LHCN-M2 (cell line): ENCODE data around the gene UNC93B1. TPM values are rescaled to one million over a fixed set of nuclear protein-coding genes. Genes with fewer than 3 reads are reported as not detected.
"Not testable (repeated sequence)": the region's sequence is repeated elsewhere in the genome, so short reads cannot be mapped to it uniquely, and the experiment has no call there.

Experiments
- DNase-seq: peaks from one replicate; pipeline ENCODE4 v3.0.0-alpha.2; 2012; ENCODE audit warnings: low read depth
- total RNA-seq: library from RNA; depleted of rRNA; stranded (reverse); fragments of >200 nt; gene quantifications from 2 replicates; pipeline ENCODE4 v1.2.3, GENCODE V29; 2014

UNC93B1 gene
- total RNA-seq, 1 experiment from 2014 or later: 21.9 TPM

- DNase-seq: peak; percentile 95
Observed at GRCh38 chr11:68010090-68011041, 6.5 kb upstream of the UNC93B1 start, which contains the start of gene ALDH3B1. ALDH3B1 (plus strand) TSS chr11:68010327; CDS start chr11:68015298, 4,971 bp downstream.

- DNase-seq: peak; percentile 63
Observed at GRCh38 chr11:68009391-68010089, 5.6 kb upstream of the UNC93B1 start.

GRCh38 chr11:68008381-68009337 is 4.8 kb upstream of the UNC93B1 start:
- no peak for DNase-seq

GRCh38 chr11:68007498-68008380 is 3.8 kb upstream of the UNC93B1 start:
- DNase-seq: no peak

- DNase-seq: no peak
Observed at GRCh38 chr11:68006606-68007166, 2.8 kb upstream of the UNC93B1 start.

- no peak for DNase-seq
Observed at GRCh38 chr11:68004551-68005335, 846 bp upstream of the UNC93B1 start.

- DNase-seq: no peak
Observed at GRCh38 chr11:68002938-68003845, 705 bp downstream of the UNC93B1 start.

- no peak for DNase-seq
Observed at GRCh38 chr11:68002575-68002937, 1.3 kb downstream of the UNC93B1 start.

GRCh38 chr11:67999704-68000103 is 4.2 kb downstream of the UNC93B1 start:
- DNase-seq: no peak

- no peak for DNase-seq
Observed at GRCh38 chr11:67999201-67999629, 4.7 kb downstream of the UNC93B1 start.

- no peak for DNase-seq
Observed at GRCh38 chr11:67998150-67999045, 5.5 kb downstream of the UNC93B1 start.

GRCh38 chr11:67997475-67997921 is 6.4 kb downstream of the UNC93B1 start:
- no peak for DNase-seq

- no peak for DNase-seq
Observed at GRCh38 chr11:67996622-67997474, 7.0 kb downstream of the UNC93B1 start.

- no peak for DNase-seq
Observed at GRCh38 chr11:67996051-67996450, 7.8 kb downstream of the UNC93B1 start.

GRCh38 chr11:67995579-67995978 is 8.3 kb downstream of the UNC93B1 start:
- not testable (repeated sequence) for DNase-seq

- not testable (repeated sequence) for DNase-seq
Observed at GRCh38 chr11:67995129-67995528, 8.8 kb downstream of the UNC93B1 start.
